ENCODE results near the gene HADHA. TPM values are rescaled to one million over a fixed set of nuclear protein-coding genes. Genes with fewer than 3 reads are reported as not detected.

The HADHA gene
- total RNA-seq = 100 to 1,000 TPM in 3 of 5 donors, 10 to 100 TPM in 2; 79.7 to 144 (median 100) TPM
- 10 to 100 TPM; 53.2 to 80.3 (median 56.3) TPM for polyA plus RNA-seq
- long read RNA-seq, donor 1, transcript HADHA-201 (20 exons, 3,037 nt) = major isoform, 9 of 51 reads
- long read RNA-seq, donor 1, partial matches to known transcripts = 41 of 51 reads
- long read RNA-seq, donor 1, other reads (novel, unspliced or antisense) = 0 of 51 reads
- long read RNA-seq, donor 2, transcript HADHA-201 (20 exons, 3,037 nt) = major isoform, 19 of 114 reads
- long read RNA-seq, donor 2, partial matches to known transcripts = 95 of 114 reads
- long read RNA-seq, donor 2, other reads (novel, unspliced or antisense) = 0 of 114 reads
- long read RNA-seq, donor 3, transcript HADHA-201 (20 exons, 3,037 nt) = major isoform, 11 of 53 reads
- long read RNA-seq, donor 3, partial matches to known transcripts = 25 of 53 reads
- long read RNA-seq, donor 3, other reads (novel, unspliced or antisense) = 17 of 53 reads
- long read RNA-seq, donor 4, partial matches to known transcripts = 0 of 4 reads
- long read RNA-seq, donor 4, other reads (novel, unspliced or antisense) = 0 of 4 reads
- long read RNA-seq, donor 5, transcript HADHA-201 (20 exons, 3,037 nt) = major isoform, 27 of 38 reads
- long read RNA-seq, donor 5, partial matches to known transcripts = 11 of 38 reads
- long read RNA-seq, donor 5, other reads (novel, unspliced or antisense) = 0 of 38 reads
- long read RNA-seq, donor 6 = 0 reads
- long read RNA-seq, donor 7, transcript HADHA-201 (20 exons, 3,037 nt) = major isoform, 26 of 56 reads
- long read RNA-seq, donor 7, partial matches to known transcripts = 30 of 56 reads
- long read RNA-seq, donor 7, other reads (novel, unspliced or antisense) = 0 of 56 reads
- long read RNA-seq, donor 8, transcript HADHA-201 (20 exons, 3,037 nt) = major isoform, 26 of 46 reads
- long read RNA-seq, donor 8, partial matches to known transcripts = 20 of 46 reads
- long read RNA-seq, donor 8, other reads (novel, unspliced or antisense) = 0 of 46 reads
- long read RNA-seq, donor 9, transcript HADHA-201 (20 exons, 3,037 nt) = major isoform, 10 of 35 reads
- long read RNA-seq, donor 9, partial matches to known transcripts = 24 of 35 reads
- long read RNA-seq, donor 9, other reads (novel, unspliced or antisense) = 0 of 35 reads
- long read RNA-seq, donor 10, transcript HADHA-201 (20 exons, 3,037 nt) = major isoform, 9 of 9 reads
- long read RNA-seq, donor 10, partial matches to known transcripts = 0 of 9 reads
- long read RNA-seq, donor 10, other reads (novel, unspliced or antisense) = 0 of 9 reads

DNA sequence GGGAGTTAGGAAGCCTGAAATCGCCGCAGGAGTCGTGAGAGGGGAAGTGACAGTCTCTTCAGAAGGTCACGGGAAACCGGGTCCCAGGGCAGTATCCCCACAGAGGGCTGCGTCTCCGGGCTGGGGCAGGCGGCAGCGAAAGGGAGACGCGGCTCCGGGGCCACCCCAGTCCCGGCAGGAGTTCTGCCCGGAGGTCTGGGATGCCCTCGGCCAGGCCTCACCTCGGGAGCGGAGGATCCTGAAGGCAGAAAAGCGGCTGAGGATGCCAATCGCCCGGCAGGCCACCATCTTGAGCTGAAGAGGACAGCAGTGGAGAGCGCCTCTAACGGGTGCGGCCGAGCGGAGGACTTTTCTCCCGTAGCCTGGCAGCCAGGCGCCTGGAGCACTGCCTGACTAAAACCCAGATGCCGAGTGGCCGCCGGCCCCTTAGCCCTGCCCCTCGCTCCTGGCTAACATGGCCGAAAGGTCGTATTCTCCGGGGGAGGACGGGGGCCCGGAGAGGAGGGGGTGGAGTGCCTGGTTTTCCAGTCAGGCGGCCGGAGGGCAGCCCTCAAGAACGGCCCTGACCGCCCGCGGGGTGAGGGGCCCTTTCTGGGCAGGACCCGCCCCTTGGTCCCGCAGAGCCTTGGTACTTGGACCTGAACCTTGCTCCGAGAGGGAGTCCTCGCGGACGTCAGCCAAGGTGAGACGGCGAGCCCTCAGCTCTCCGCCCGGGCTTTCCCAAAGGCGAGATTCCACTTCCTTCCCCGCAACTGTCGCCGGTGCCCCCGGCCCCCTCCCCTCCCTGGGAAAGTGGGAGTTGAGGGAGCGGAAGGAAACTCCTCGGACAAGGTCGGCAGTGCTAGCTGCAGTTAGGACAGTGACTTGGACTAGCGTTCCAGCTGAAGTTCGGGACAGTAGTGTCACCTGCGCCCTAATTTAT lies at the start of gene HADHA, which contains the start of gene HADHB:
Gene HADHA, minus strand, starts transcription at position 324 of the 922 bp plus-strand sequence. Its CDS starts 36 bp downstream, at position 288.
Gene HADHB, plus strand, starts transcription at position 631 of the 922 bp plus-strand sequence. CDS start 9,316 bp downstream, outside the sequence.
- Histone ChIP-seq H3K36me3 (no peaks in the 10 kb centered on the region), H3K4me3 (peak within 1 kb of the TSS; percentile 84 to 94 (median 92)), H3K9me3 (no peaks in the 10 kb centered on the region), H3K4me1 (peaks cover 39 to 77% (median 65%) of the 10 kb centered on the region in 4 donors), H3K27ac (peak within 1 kb of the TSS; percentile 94 to 98 (median 96)), H3K27me3 (no peaks in the 10 kb centered on the region)
- TF ChIP-seq EP300 (IDR thresholded peaks at IDR 0.05) = no peak
- peak; percentile 66 to 95 (median 88) for TF ChIP-seq POLR2AphosphoS5 (IDR thresholded peaks at IDR 0.05)
- peak in 2 of 4 donors; percentile 7 to 32 for TF ChIP-seq POLR2A (IDR thresholded peaks at IDR 0.05)
- TF ChIP-seq, protein P1, sequence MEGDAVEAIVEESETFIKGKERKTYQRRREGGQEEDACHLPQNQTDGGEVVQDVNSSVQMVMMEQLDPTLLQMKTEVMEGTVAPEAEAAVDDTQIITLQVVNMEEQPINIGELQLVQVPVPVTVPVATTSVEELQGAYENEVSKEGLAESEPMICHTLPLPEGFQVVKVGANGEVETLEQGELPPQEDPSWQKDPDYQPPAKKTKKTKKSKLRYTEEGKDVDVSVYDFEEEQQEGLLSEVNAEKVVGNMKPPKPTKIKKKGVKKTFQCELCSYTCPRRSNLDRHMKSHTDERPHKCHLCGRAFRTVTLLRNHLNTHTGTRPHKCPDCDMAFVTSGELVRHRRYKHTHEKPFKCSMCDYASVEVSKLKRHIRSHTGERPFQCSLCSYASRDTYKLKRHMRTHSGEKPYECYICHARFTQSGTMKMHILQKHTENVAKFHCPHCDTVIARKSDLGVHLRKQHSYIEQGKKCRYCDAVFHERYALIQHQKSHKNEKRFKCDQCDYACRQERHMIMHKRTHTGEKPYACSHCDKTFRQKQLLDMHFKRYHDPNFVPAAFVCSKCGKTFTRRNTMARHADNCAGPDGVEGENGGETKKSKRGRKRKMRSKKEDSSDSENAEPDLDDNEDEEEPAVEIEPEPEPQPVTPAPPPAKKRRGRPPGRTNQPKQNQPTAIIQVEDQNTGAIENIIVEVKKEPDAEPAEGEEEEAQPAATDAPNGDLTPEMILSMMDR (IDR thresholded peaks at IDR 0.05) = peak in 3 of 7 experiments; percentile 20 to 37 (median 26)
- WGBS, 5 donors = 0 to 1% (median 0%) methylated on average over 40 to 63 of the region's 63 CpGs
- intact Hi-C loops (cut with DNase I; ENCODE audit: low total_unique reads) = loop anchor here (10.0 kb wide), 1 partner anchor 80 kb away; no protein-coding TSS in a partner anchor
- DNase-seq = peak; percentile 91 to 96

DNA sequence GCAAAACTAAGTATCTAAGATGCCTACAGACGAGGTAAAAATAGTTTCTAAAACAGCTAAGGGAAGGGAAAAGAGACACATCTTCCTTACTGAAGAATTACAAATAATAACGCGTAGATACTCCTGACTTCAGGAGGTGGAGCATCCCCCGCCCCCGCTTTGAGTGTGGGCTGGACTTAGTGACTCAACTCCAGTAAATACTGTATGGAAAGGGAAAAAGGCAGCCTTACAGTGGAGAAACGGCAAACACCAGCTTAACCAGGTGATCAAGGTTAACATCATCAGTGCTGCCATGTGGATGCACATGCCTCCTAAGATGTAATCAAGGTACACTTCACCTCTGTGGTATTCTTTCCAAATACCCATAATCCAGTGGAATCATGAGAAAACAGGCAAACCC lies 48.2 kb upstream of the HADHA start:
- Histone ChIP-seq H3K4me1 (no peaks in the 10 kb centered on the region), H3K36me3 (peaks cover 0 to 35% (median 29%) of the 10 kb centered on the region in 4 donors), H3K27ac (no peak overlapping the region), H3K27me3 (no peaks in the 10 kb centered on the region), H3K9me3 (no peaks in the 10 kb centered on the region), H3K4me3 (no peak overlapping the region)
- intact Hi-C loops (cut with DNase I; ENCODE audit: low total_unique reads) = no loop called here
- TF ChIP-seq POLR2A (IDR thresholded peaks at IDR 0.05) (no peak), EP300 (IDR thresholded peaks at IDR 0.05) (no peak), POLR2AphosphoS5 (IDR thresholded peaks at IDR 0.05) (no peak)
- TF ChIP-seq, protein P1 (IDR thresholded peaks at IDR 0.05) = no peak
- peak in 1 of 2 donors; percentile 34 for DNase-seq
- whole genome bisulfite sequencing, 5 donors = 47 to 66% (median 53%) methylated on average over 6 of the region's 6 CpGs

DNA sequence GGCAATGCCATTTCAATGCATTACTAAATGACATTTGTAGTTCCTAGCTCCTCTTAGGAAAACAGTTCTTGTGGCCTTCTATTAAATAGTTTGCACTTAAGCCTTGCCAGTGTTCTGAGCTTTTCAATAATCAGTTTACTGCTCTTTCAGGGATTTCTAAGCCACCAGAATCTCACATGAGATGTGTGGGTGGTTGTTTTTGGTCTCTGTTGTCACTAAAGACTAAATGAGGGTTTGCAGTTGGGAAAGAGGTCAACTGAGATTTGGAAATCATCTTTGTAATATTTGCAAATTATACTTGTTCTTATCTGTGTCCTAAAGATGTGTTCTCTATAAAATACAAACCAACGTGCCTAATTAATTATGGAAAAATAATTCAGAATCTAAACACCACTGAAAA lies 45.6 kb upstream of the HADHA start:
- no peaks in the 10 kb centered on the region for H3K4me1 ChIP-seq
- intact Hi-C loops (cut with DNase I; ENCODE audit: low total_unique reads) = no loop called here
- no peaks in the 10 kb centered on the region for H3K27me3 ChIP-seq
- WGBS, 5 donors = 61 to 76% (median 67%) methylated on average over 1 of the region's 1 CpG
- H3K4me3 ChIP-seq = no peak overlapping the region
- TF ChIP-seq POLR2A (IDR thresholded peaks at IDR 0.05) (no peak), EP300 (IDR thresholded peaks at IDR 0.05) (no peak), POLR2AphosphoS5 (IDR thresholded peaks at IDR 0.05) (no peak)
- TF ChIP-seq, protein P1 (IDR thresholded peaks at IDR 0.05) = no peak
- no peaks in the 10 kb centered on the region for H3K9me3 ChIP-seq
- peaks cover 13 to 61% (median 55%) of the 10 kb centered on the region in 4 donors for H3K36me3 ChIP-seq
- no peak for DNase-seq
- no peak overlapping the region for H3K27ac ChIP-seq

Data from stomach (tissue), 19 donors.